NCI-H128 (cell line): ENCODE results near the gene ASB7.
"Not testable (repeated sequence)": the region's sequence is repeated elsewhere in the genome, so short reads cannot be mapped to it uniquely, and the experiment has no call there.

Source experiments
- DNase-seq: peaks from one replicate; lab custom pipeline; 2025; ENCODE audit not compliant: unreplicated experiment; lab: John Stamatoyannopoulos, UW

ASB7 gene

DNA sequence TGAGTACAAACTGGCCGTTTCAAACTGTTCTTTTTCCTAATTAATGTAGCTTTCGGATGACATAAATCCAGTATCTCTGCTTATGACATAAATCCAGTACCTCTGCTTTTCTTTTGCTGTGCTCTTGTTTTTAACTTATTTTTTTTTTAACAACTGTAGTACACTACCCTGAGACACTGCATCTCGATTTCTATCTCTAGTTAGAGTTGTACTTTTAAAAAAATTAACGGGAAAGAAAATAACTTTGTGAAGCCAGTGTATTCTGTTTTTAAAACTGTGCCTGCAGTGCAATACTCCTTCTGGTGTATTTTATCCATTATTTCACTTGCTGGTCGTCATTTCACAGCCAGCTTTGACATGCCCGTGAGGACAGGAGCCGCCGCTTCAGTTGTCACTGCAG, 46.6 kb downstream of the ASB7 start:
- no peak for DNase-seq

DNA sequence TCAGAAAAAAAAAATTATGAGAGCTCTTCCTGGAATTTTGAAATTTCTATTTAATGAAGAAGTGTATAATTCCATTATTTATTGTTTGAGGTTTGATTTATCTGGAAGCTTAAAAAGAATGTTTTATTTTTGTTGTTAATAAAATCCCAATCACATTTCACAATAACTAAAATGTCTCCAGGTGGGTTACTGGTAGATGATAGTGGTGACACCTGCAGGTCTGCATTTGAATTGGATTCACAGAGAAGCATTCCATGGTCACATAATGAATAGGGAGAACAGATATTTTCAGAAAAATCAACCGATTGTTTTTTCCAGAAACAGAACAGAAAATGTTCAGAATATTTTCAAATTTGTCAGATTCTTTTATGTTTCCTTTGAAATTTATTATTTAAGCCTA, 48.3 kb downstream of the ASB7 start:
- no peak for DNase-seq

DNA sequence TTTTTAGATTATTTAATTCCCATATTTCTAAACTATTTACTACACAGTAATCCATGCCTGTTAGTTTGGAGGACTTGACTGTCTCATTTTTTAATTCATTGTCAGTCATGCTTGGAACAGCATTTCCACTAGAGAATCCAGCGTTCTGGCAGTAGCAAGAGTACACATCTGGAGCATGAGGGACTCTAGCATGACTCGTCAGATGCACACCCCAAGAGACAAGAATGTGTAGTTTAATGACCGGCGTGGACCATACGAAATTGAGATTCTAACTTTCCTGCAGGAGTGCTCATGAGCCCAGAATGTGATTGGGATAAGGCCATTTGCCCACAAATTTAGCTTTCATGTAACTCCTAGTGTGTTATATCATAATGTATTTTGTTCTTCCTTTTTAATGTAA, 48.9 kb downstream of the ASB7 start:
- no peak for DNase-seq

DNA sequence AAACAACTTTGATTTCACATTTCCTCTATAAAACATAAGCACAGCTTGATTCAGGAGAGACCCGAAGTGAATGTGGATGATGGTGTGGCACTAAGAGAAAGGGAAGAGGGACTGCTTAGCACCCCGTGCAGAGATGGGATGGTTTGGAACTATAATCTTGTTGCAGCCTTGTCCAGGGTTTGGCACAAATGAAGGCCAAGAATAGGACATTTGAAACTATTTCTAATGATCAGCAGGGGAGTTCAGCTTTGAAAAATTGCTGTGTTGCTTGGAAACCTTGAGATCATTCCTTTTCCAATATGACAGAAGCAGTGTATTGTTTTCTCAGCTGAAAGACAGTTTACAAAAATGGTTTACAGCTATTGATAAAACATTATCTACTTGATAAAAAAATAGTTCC, 49.7 kb downstream of the ASB7 start:
- no peak for DNase-seq

DNA sequence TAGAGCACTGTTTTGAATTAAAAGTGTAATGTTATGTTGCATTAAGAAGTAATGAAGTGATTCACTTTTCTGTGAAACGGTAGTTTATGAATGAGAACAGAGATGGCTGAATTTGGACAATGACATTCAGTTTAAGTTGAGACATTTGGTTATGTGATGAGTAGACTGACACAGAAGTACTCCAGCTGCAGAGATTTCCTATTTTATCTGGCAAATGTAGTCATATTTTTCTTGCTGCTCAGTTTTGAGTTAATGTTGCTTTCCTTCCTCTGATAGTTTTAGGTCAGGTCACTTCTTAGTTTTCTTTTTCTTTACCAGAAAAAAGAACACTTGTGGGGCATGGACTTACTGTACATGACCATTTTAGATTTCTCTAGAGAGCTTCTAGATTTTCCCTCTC, 51.2 kb downstream of the ASB7 start:
- DNase-seq: no peak

GRCh38 chr15:100658895-100659294, 56.5 kb downstream of the ASB7 start:
- no peak for DNase-seq

DNA sequence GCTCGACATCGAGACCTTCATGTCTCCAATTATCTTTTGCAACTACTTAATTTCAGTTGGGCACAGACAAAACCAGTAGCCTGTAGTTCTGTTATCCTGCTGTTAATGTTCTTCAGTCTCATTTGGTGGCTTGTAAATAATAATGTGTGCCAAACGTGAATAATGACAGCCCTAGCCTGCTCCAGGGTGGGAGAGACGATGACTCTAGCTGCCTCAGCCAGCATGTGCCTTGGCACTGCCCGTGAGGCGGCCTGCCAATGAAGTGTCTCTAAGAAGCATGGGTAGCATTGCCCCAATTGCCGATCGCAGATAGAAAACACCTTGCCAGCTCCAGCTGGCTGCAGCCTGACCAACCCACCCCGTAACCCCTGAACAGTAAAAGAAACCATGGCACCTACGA, 58.8 kb downstream of the ASB7 start:
- DNase-seq: no peak

DNA sequence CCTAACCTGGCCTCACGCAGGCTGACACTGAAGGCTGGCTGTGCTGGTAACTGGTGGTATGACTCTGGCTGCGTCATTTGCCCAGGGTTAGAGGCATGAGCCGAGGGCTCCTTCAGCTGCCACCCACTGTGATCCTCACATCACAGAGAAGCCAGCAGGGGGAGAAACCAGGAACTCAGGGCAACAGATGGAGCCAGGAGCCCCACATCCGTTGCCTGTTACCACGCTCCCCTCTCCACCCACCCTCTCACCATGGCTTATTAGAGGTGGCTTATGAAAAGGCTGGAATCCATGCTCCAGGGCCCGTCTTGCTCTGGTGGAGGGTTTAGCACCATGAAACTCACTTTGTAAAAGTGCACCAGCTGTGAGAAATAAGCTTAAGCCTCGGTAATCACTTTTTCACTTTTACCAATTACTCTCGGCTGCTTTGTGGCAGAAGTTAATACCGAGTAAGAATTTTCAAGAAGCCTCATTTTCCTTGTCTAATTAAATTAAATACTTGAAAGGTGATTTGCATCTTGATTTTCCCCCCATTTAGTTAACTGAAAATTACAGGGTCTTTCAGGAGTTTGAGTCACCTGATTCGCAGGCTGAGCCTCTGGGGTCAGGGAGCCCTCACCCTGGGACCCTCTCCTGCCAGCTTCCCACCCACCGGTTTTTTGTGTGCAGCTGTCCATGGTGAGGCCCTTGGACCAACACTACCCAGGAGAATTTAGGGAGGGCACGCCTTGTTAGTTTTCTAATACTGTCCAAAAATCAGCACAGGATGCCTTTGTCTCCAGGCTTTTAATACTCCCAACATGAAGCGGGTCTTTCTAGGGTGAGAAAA, 60.9 kb downstream of the ASB7 start:
- no peak for DNase-seq

GRCh38 chr15:100663915-100664281, 61.5 kb downstream of the ASB7 start:
- no peak for DNase-seq

DNA sequence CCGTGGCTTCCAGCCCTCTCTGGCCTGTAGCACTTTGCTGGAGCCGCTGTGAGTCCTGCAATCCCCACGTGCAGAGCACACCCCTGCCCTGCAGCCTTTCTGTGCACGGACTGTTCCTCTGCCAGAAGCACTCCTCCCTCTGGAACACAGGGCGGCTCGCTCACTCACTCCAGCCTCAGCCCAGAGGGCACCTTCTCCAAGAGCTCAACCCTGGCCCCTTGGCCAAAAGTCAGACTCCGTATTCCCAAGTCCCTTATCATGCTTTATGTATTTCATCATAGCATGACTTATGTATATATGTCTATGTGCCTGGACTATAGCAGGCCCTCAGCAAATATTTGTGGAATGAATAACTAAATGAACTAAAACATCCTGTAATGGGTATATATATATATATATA, 63.2 kb downstream of the ASB7 start:
- DNase-seq: no peak

GRCh38 chr15:100667405-100668347, 65.3 kb downstream of the ASB7 start:
- no peak for DNase-seq

DNA sequence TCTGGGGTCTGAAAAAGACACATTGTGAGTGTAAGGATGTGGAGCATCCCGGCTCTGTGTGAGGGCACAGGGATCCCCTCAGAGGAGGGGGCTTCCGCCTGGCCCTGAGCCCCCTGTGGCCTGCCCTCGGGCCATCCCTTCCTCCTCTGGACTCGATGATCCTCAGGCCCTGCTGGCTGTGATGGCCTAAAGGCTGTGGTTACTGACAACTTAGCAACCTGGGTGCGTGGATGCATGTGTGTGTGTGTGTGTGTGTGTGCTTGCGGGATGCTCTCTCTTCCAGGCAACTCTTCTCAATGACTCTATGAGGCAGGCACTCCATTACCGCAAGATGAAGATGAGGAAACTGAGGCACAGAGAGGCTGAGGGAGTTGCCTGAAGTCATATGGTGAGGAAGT, 66.0 kb downstream of the ASB7 start:
- DNase-seq: no peak

- DNase-seq: no peak
Observed at GRCh38 chr15:100669260-100669659, 66.9 kb downstream of the ASB7 start.

DNA sequence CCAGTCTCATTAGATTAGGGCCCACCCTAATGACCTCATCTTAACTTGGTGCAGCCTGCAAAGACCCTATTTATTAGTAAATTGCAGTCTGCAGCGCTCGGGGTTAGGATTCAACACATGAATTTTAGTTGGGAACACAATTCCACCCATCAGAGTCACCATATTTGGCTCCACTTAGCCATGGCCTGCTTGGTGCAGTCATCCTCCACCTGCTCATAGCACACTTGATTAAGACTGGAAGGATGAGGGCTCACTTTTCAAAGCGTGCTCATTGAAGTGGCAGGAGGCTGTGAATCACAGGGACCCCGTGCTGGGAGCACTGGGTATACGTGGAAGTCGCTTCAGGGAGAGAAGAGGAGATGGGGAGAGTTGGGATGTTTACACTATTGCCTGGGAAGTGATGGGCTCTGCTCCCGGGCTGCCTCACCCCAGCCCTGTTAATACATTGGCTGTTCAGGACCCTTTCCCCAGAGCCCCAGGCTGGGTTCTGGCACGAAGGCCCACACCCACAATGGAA, 68.2 kb downstream of the ASB7 start:
- DNase-seq: no peak

GRCh38 chr15:100671124-100671680, 68.8 kb downstream of the ASB7 start:
- no peak for DNase-seq

DNA sequence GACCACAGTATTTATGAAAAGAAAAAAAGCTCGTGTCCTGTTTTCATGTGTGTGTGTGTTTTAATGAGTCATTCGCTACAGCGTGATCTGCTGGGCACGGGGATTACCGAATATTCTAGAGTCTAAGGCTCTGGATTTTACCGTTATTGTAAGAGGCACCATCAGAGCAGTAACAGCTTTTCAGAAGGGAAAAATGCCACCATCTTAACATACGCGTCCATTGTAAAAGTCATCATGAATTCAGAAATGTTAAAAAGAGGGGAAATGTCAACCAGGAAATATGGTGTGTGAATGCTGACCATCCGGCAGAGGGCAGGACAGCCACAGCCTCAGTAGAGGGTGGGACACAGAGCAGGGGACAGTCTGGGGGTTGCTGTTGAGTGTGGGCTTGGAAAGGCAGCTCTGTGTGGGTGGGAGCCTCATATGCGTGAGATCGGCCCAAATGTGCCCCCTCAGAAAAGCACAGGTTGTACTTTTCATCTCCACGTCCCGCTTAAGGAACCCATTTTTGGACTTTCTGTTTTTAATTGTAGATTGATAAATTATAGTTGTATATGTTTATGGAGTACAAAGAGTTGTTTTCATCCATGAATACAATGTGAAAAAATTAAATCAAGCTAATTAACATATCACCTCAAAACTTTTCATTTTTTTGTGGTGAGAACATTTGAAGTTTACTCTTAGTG, 69.6 kb downstream of the ASB7 start:
- DNase-seq: no peak

DNA sequence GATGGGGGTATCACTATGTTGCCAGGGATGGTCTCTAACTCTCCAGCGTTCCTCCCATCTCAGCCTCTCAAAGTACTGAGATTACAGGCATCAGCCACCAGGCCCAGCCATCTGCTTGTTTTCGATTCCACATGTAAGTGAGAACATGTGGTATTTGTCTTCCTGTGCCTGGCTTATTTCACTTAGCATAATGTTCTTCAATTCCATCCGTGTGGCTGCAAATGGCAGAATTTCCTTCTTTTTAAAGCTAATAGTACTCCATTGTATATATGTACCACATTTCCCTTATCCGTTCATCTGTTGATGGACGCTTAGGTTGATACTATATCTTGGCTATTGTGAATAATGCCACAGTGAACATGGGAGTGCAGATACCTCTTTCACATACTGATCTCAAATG, 70.6 kb downstream of the ASB7 start:
- no peak for DNase-seq

- DNase-seq: not testable (repeated sequence)
Observed at GRCh38 chr15:100679151-100679550, 76.8 kb downstream of the ASB7 start.

GRCh38 chr15:100680726-100681125, 78.3 kb downstream of the ASB7 start:
- DNase-seq: no peak

DNA sequence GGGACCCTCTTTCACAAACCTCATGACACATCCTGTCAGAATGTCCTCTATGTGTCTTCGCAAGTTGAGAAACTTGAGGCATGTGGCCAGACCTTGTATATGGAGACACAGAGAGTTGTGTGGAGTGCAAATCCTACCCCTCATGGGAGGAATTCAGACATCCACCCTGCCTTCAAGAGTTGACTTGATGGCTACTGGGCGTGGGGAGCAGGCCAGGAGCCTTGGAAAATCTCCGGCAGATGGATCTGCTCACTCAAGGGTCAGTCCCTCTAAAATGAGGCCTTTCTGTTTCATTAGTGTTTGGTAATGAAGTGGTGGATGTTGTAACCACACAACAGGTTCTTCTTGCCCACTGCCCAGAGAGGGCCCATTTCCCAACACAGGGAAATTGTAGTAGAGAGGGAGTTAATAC, 79.0 kb downstream of the ASB7 start:
- DNase-seq: no peak

GRCh38 chr15:100682468-100682867, 80.1 kb downstream of the ASB7 start:
- no peak for DNase-seq
